GM21447 (cell line): Measurements from ENCODE around the gene TXNDC16.
"Not testable (repeated sequence)": the region's sequence is repeated elsewhere in the genome, so short reads cannot be mapped to it uniquely, and the experiment has no call there.

Experiments used
- ATAC-seq: cut with Tn5 transposase; IDR thresholded peaks from one replicate; pipeline ENCODE4 v1.9.1; 2021; ENCODE audit not compliant: unreplicated experiment

The TXNDC16 gene, protein sequence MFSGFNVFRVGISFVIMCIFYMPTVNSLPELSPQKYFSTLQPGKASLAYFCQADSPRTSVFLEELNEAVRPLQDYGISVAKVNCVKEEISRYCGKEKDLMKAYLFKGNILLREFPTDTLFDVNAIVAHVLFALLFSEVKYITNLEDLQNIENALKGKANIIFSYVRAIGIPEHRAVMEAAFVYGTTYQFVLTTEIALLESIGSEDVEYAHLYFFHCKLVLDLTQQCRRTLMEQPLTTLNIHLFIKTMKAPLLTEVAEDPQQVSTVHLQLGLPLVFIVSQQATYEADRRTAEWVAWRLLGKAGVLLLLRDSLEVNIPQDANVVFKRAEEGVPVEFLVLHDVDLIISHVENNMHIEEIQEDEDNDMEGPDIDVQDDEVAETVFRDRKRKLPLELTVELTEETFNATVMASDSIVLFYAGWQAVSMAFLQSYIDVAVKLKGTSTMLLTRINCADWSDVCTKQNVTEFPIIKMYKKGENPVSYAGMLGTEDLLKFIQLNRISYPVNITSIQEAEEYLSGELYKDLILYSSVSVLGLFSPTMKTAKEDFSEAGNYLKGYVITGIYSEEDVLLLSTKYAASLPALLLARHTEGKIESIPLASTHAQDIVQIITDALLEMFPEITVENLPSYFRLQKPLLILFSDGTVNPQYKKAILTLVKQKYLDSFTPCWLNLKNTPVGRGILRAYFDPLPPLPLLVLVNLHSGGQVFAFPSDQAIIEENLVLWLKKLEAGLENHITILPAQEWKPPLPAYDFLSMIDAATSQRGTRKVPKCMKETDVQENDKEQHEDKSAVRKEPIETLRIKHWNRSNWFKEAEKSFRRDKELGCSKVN

DNA sequence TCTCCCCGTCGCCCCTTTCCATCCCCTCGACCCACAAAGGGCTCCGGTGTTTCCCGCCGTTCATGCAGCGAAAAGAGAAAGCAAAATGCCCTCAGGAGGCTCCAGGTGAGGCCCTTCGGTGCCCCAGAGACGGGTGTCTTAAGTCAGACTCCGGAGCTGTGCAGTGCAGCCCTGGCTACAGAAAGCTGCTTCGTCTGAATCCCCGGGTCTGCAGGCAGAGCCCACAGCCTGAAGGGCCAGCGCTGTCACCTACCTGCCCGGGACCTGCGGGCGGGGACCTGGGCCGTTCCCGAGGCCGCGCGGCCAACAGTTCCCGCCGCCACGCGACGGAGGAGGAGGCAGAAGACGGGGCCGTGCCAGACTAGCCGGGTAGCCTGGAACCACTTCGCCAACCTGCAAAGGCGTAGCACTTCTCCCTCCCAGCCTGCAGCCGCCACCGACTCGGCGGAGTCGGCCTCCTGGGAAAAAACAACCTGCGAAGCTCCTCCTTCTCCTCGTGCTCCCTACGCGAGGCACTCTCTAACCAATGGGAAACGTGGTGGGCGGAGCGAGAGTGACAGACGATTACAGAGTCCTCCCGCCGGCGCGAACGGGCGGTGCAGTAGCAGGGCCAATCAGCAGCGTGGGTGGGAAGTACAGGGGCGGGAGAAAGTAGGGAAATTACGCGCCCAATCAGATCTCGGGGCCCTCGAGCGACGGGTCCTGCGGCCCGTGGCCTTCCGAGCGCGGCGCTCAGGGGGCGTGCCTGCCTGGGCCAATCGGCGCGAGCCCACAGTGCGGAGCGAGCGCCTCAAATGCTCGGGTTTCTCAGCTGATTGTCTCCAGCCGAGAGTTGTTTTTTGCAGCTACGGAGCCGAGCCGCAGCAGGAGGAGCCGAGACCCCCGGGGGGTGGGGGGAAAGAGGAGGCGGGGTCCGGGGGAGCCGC lies at the start of gene TXNDC16, which contains the start of gene GPR137C:
Gene TXNDC16 (minus strand): TSS at position 443 of the 926 bp plus-strand sequence. CDS start 8,948 bp downstream, outside the sequence.
Gene GPR137C (plus strand): TSS at position 774 of the 926 bp plus-strand sequence. CDS start 312 bp downstream, outside the sequence.
- peak; percentile 95 for ATAC-seq

DNA sequence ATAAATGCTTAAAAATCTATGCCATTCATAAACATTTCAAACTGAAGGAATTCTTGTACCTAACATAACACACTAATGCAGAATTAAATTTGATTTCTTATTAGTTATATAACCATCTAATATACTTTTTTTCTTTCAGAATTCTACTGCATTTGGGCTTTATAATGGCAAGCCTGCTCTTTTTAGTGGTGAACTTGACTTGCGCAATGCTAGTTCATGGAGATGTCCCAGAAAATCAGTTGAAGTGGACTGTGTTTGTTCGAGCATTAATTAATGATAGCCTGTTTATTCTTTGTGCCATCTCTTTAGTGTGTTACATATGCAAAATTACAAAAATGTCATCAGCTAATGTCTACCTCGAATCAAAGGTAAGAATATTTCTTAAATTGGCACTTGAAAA lies 47.7 kb upstream of the TXNDC16 start:
- ATAC-seq, result no peak

DNA sequence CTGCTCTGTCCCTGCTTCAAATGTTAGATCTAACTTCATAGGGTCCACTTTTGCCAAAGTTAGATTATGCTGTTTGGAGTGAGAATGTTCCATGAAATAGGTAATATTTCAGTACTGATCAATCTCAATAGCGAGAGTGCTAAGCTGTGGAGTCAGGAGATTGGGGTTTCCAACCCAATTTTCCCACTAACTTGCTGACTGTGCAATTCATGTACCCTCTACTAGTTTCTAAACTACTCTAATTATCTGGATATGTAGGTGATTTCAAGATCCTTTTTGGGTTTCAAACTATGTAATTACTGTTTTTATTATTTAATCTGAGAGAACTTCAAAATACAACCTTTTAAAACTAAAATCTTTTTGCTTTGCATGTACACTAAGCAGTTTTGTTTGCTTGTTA lies 46.3 kb upstream of the TXNDC16 start:
- no peak for ATAC-seq

DNA sequence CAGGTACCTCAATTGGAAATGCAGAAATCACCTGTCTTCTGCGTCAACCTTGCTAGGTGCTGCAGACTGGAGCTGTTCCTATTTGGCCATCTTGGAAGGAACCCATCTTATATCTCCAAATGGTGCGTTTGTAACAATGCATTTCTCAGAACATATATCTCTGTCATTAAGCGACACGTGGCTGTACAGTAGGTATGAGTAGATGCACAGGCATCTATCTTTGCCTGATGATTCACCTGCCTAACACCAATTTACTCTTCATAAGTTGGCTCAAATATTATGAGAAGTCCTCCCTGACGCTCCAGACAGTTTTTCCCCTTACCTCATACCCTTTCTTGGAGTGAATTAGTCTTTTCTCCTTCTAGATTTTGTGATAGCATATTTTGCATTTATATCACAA lies 44.6 kb upstream of the TXNDC16 start:
- no peak for ATAC-seq

DNA sequence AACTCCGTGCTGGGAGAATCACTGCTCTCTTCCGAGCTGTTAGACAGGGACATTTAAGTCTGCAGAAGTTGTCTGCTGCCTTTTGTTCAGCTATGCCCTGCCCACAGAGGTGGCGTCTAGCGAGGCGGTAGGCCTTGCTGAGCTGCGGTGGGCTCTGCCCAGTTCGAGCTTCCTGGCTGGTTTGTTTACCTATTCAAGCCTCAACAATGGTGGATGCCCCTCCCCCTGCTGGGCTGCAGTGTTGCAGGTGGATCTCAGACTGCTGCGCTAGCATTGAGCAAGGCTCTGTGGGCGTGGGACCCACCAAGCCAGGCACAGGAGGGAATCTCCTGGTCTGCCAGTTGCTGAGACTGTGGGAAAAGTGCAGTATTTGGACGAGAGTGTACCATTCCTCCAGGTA lies 44.0 kb upstream of the TXNDC16 start:
- ATAC-seq, result no peak

DNA sequence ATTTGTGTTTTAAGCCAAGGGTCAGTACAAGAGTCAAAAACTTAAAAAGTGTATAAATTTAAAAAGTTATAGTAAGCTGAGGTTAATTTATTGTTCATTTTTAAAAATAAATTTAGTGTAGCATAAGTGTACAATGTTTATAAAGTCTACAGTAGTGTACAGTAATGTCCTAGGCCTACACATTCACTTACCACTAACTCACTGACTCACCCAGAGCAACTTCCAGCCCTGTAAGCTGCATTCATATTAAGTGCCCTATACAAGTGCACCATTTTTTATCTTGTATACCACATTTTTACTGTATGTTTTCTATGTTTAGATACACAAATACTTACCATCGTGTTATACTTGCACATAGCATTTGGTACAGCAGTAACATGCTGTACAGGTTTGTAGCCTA lies 38.0 kb upstream of the TXNDC16 start:
- no peak for ATAC-seq

DNA sequence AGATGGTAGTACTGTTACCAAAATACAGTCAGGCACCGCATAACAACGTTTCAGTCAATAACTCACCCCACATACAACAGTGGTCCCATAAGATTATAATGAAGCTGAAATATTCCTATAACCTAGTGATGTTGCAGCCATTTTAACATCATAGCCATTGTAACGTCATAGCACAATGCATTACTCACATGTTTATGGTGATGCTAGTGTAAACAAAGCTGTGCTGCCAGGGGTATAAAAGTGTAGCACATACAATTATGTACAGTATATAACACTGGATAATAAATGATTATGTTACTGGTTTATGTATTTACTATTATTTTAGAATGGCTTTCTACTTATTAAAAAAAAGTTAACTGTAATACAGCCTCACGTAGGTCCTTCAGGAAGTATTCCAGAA lies 37.3 kb upstream of the TXNDC16 start:
- no peak for ATAC-seq

DNA sequence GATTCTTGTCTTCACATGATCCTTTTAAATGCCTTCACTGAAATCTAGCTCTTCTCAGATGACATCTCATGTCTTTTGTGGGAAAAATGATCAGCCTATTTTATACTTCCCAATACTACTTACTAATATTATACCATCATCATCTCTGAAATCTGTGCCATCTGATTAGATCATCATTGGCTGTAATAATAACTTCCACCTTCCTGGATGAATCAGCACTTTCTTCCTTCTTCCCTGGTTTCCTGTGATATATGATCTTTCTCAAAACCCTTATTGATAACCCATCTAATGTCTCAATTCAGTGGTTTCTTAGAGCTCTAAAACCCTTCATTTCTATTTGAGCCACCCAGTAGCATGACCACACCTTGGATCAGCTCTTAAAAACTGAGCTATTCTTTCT lies 31.2 kb upstream of the TXNDC16 start:
- no peak for ATAC-seq

DNA sequence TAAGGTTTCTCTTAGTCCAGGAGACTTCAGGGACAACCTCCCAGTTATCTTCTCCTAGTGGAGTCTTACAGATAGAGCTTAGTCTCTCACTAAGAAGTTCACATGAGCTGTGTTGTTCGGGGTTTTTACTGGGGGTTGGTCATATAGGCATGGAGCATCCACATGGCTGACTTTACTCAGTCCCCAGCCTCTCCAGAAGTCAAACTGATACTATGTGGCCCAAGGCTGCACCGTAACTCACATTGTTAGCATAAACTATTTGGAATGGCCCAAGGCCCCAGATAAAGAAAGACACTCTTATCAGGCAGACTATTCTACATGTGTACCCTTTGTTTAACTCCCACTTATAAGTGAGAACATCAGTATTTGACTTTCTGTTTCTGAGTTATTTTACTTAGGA lies 23.6 kb upstream of the TXNDC16 start:
- no peak for ATAC-seq

DNA sequence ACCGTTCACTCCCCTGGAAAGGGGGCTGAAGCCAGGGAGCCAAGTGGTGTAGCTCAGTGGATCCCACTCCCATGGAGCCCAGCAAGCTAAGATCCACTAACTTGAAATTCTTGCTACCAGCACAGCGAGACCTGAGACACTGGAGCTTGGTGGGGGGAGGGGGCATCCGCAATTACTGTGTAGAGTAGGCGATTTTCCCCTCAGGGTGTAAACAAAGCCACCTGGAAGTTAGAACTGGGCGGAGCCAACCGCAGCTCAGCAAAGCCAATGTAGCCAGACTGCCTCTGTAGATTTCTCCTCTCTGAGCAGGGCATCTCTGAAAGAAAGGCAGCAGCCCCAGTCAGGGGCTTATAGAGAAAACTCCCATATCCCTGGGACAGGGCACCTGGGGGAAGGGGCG lies 16.1 kb upstream of the TXNDC16 start:
- not testable (repeated sequence) for ATAC-seq

DNA sequence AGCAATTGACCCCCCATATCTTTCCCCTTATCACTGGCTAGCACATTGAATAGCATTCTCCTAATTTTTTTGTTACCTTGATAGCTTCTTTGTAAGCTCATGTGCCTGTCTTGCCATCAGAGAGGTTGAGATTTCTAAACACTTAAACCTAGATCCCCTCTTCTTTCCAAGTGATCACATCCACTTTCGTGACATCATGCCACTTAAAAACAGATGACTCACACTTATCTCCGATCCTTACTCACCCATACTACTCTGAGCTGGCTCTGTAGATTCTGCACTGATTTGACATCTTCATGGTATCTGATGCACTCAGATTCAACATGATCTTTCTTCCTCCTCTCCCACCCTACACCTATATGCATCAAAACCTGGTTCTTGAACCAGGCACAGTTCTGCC lies 10.8 kb upstream of the TXNDC16 start:
- ATAC-seq, result no peak

DNA sequence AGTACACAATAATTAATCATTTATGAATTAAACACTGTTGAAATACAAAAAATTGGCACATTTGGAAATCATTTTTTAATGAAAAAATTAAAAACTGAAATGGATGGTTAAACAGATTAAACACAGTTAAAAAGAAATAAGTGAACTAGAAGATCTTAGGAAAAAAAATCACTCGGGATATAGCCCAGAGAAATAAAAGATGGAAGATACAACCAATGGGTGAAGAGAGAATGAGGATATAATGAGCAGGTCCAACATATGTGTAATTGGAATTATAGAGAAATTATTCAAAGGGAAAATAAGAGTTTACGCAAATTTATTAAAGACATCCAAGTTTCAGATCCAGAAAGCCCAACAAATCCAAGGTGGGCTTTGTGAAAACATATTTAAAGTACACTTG lies 6.4 kb upstream of the TXNDC16 start:
- ATAC-seq, result no peak

DNA sequence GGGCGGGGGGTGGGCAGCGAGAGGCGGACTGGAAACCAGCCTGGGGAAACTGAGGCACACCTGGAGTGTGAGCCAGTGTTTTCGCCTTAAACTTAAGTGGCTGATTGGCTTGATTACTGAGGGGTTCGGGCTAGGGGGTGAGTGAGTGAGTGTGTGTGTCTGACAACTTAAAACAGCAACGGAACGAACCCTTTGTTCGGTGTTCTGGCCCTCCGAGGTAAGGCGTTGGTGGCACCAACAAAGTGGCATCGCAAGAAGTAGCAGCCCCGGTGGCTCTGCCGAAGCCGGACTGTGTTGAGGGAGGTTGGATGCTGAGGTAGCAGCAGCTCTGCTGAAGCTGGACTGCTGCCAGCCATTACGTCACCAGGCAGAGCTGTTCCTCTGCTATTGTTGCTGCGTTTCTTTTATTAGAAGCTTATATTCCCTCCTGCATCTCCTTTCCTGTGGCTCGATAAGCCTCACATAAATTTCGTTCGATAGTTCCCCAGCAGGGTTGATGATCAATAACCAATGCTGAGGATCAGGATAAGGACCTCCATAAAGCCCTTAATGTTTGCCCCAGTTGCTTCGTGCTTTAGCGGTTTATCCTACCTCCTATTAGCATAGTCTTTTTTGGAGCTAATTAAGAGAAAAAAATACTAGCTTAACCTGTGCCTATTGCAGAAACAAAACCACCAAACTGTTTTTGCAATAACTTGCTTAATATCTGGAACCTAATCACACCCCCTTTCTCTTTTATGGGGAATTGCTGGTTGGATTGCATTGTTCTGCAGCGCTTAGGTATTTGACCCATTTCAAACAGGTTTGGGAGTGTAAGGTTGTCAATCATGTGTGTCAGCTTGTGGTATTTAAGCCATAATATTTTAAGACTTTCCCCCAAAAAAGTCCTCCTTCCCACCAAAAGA lies 1.6 kb upstream of the TXNDC16 start:
- ATAC-seq, result peak; percentile 14

DNA sequence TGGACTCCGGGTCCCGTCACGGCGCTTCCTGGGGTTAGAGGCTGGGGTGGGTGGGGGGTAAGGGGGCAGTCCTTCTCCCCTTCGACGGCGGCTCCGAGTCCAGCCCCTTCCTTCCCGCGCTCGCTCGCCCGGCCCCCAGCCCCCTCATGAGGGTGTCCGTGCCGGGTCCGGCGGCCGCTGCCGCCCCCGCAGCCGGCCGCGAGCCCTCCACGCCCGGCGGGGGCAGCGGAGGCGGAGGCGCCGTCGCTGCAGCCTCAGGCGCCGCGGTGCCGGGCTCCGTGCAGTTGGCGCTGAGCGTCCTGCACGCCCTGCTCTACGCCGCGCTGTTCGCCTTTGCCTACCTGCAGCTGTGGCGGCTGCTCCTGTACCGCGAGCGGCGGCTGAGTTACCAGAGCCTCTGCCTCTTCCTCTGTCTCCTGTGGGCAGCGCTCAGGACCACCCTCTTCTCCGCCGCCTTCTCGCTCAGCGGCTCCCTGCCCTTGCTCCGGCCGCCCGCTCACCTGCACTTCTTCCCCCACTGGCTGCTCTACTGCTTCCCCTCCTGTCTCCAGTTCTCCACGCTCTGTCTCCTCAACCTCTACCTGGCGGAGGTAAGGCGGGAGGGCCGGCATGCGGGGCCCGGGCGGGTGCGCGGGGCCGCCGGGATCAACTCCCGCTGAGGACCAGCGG lies 831 bp upstream of the TXNDC16 start:
- peak; percentile 11 for ATAC-seq

DNA sequence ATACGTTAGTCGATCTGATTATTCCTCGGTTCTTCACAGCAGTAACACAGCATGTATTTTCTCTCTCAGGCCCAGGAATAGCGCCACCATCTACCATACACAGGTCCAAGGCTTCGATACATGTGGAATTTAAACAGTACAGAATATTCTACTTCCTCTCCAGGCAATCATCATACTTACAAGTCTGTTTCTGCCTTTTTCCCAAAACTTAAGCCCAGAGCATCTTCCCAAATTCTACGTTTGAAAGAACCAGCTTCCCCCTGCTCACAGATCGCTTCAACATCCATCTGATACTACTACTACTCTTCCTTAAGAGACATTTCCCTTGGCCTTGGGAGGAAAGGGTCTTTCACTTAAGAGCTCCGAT lies 626 bp downstream of the TXNDC16 start:
- ATAC-seq, result no peak

DNA sequence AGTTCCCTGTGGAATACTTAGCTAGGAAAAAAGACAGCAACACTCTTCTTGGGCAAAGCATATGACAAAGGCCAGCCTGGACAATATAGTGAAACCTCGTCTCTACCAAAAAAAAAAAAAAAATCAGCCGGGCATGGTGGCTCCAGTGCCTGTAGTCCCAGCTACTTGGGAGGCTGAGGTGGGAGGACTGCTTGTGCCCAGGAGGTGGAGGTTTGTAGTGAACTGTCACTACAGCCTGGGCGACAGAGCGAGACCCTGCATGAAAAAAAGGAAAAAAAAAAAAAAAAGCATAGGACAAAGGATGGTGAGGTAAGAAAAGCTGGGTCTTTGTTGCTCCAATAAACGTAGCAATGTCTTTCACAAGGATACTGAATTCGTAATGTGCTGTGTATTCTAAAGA lies 1.1 kb downstream of the TXNDC16 start:
- no peak for ATAC-seq

DNA sequence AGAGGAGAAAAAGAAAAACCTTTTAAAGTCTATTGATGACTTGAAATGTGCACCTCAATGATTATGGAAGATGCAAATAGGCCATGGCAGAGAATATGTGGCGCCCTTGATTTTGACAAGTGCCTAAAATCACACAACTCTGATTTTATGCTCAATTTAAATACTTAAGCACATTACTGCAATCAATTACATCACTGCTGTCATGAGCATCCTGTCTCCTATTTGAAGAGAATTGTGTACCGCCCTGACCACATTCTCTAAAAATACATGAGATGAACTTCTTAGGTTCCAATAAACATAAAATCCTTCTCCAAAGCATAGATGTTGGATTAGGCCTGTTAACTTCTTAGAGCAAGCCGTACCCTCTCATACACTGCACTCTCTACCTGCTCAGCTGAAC lies 1.6 kb downstream of the TXNDC16 start:
- no peak for ATAC-seq

DNA sequence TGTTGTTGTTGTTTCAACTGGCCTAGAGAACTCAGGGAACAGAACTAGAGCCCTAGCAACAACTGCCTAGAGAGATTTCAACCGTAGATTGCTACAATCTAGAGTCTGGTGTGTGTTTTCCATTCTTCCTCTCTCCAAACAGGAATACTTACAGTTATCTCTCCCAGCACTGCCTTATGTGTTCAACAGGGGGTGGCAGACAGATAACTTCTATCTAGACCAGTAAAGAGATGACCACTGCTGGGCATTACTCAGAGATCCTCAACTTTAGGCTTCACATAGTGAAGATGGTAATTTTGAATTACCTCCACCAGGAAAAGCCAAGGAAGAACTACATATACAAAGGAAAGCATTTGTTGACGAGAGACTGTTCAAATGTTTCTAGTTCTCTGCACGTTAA lies 4.8 kb downstream of the TXNDC16 start:
- no peak for ATAC-seq

DNA sequence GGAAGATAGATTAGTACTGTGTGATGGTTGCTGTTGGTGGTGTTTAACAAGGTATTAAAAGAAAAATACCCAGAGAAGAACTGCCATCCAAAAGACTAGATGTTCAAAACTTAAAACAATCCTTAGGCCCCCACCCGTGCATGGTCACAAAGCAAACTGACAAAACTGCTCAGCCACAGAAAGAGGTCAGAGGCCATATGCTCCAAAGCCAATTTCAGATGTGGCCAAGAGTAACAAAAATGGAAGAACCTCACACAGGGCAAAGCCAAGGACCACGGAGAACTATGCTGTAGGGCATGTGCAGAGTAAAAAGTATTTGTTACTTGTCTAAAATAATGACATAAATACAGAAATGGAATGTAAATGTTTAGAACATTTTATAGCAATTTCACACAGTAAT lies 5.3 kb downstream of the TXNDC16 start:
- ATAC-seq, result no peak

DNA sequence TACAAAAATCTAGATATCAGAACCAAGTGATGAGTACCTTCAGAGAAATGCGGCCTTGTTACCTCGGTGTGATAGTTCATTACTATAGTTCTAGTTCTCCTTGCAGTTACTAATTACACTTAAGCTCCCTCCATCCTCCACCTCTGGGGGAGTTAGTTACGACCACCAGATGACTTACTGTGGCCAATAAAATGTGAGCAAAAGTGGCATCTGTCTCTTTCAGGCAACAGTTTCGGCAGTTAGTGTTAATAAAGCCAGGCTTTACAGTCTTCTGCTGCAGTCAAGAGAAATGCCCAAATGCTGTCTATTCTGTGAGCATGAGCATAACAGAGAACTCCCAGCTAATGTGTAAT lies 6.0 kb downstream of the TXNDC16 start:
- no peak for ATAC-seq
